Stimulated activated CD4-positive, alpha-beta T cell treated with anti-CD3 and anti-CD28 coated beads, Interleukin-2, amount 100 ng/mL, for 48 hours (primary cell): ENCODE measurements around the gene ARMH3.
A peak's percentile ranks its signal among the peaks of the same experiment; 100 is the strongest.

Source experiments
- DNase-seq, 2 donors: peaks; one replicate each; pipeline ENCODE4 v3.0.0-alpha.2; 2020

Gene ARMH3

GRCh38 chr10:101828766-101829551 lies 227.0 kb downstream of the ARMH3 start:
- DNase-seq: no peak

GRCh38 chr10:101827919-101828600 lies 227.9 kb downstream of the ARMH3 start:
- DNase-seq: no peak

- DNase-seq: no peak
Observed at GRCh38 chr10:101826852-101827434, 229.0 kb downstream of the ARMH3 start.

- DNase-seq: no peak
Observed at GRCh38 chr10:101824736-101825135, 231.2 kb downstream of the ARMH3 start.

GRCh38 chr10:101818872-101819633 lies 236.9 kb downstream of the ARMH3 start:
- DNase-seq: no peak

- DNase-seq: peak; percentile 94
Observed at GRCh38 chr10:101818119-101818871, 237.7 kb downstream of the ARMH3 start, which contains the start of gene OGA. Gene OGA, minus strand, starts transcription at chr10:101818444. Its CDS starts 422 bp downstream, at chr10:101818022.

- peak in 1 of 2 donors; percentile 35 for DNase-seq
Observed at GRCh38 chr10:101817337-101818118, 238.4 kb downstream of the ARMH3 start.

GRCh38 chr10:101816913-101817336 lies 239.0 kb downstream of the ARMH3 start:
- no peak for DNase-seq

GRCh38 chr10:101816376-101816775 lies 239.6 kb downstream of the ARMH3 start:
- DNase-seq: no peak

GRCh38 chr10:101814466-101815071 lies 241.4 kb downstream of the ARMH3 start:
- no peak for DNase-seq

- DNase-seq: no peak
Observed at GRCh38 chr10:101812606-101813005, 243.4 kb downstream of the ARMH3 start.

GRCh38 chr10:101807158-101807557 lies 248.8 kb downstream of the ARMH3 start:
- no peak for DNase-seq

GRCh38 chr10:101803511-101803910 lies 252.5 kb downstream of the ARMH3 start:
- no peak for DNase-seq

- no peak for DNase-seq
Observed at GRCh38 chr10:101797403-101798059, 258.4 kb downstream of the ARMH3 start.
